ENCODE results near the gene XCR1.
"Not testable (repeated sequence)": the region's sequence is repeated elsewhere in the genome, so short reads cannot be mapped to it uniquely, and the experiment has no call there.

The XCR1 gene

DNA sequence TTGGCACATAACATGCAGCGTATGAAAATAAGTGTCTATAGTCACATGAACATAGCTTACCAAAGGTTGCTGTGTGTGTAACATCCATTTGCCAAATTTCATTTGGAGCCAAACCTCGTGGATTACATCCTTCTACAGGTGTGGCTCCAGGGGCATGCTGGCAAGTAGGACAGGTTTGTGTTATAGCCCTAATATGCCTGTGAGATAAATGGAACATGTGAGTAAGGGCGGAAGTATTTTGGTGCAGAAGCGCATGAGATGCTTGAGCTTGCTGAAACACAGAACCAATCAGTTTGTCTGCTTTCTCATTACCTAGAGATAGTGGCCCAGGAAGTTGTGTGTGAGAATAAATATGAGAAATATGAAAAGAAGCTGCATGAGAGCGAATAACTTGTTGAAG is 21.8 kb upstream of the XCR1 start:
- in situ Hi-C loops (cut with HindIII; ENCODE audit: low sequenced_read_pairs): no loop called here

DNA sequence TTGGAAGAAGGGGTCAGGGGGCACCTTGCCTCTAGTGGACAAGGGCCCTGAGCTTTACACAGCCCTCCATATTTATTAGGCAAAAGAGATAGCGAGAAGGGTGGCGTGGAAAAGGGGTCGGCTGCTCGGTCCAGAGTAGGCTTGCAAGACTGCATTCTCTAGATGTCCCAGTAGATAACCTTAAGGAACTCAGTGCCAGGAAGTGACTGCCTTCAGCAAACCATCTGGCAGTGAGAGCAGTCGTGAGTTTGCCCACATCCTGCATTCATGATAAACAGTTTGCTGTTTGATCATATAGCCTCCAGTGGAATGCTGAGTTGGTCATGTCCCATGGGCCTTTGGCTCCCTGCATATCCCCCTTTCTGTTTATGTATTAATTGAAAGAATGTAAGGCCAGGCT is 18.9 kb upstream of the XCR1 start:
- in situ Hi-C loops (cut with HindIII; ENCODE audit: low sequenced_read_pairs): not testable (repeated sequence)

DNA sequence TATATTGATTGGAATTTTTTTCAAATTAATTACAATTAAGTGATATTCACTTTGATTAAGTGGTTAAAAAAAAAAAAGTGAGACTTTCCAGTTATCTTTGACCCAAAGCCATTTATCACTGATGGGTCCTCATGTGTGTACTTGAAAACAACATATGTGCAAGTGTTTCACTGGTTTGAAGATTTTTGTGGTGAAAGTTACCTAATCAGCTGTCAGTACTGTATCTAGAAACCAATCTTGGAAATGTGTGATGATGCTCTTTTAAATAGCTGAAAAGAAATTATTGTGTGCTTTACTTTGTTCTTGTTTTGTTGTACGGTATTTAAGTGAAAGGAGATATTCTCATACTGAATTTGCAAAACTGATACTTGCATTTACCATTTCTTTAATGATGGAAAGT is 11.6 kb upstream of the XCR1 start:
- in situ Hi-C loops (cut with HindIII; ENCODE audit: low sequenced_read_pairs): no loop called here

DNA sequence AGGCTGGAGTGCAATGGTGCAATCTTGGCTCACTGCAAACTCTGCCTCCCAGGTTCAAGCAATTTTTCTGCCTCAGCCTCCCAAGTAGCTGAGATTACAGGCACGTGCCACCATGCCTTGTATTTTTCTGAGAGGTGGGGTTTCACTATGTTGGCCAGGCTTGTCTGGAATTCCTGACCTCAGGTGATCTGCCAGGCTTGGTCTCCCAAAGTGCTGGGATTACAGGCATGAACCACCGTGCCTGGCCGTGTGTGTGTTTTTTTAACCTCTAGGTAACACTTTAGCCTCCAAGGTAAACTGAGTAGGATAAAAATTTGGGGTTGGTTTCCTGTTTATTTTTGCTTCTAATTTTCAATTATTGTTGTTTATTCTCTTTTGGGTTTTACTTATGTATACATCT is 10.8 kb upstream of the XCR1 start:
- in situ Hi-C loops (cut with HindIII; ENCODE audit: low sequenced_read_pairs): not testable (repeated sequence)

DNA sequence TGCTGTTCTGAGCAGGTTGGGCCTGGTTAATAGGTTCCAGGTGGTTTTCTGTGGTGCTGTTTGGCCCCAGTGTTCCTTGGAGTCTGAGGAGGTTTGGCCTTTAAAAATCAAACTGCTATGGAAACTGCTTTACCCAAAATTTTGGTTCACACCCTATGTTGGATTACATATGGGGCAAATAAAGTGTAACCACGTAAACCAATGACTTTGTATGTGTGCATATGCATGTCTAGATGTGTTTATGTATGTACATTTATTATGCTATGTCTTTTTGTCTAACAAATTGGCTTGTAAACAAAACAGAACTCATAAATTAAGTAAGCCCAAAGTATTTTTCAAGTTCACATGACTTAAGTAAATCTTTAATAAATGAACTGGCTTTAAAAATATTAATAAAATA is 8.9 kb upstream of the XCR1 start:
- in situ Hi-C loops (cut with HindIII; ENCODE audit: low sequenced_read_pairs): no loop called here

DNA sequence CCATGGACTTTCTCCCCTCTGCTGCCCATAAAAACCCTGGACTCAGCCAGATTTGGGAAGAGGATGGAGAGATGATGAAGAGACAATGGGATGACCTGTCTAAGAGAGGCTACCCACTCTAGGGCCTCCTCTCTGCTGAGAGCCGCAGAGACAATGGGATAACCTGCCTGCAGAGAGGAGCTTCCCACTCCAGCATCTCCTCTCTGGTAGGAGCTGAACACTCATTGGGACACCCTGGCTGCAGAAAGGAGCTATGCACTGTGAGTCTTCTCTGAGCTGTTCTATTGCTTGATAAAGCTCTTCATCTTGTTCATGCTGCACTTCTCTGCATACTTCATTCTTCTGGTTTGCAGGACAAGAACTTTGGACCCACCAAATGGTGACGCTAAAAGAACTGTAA is 4.5 kb upstream of the XCR1 start:
- in situ Hi-C loops (cut with HindIII; ENCODE audit: low sequenced_read_pairs): no loop called here

DNA sequence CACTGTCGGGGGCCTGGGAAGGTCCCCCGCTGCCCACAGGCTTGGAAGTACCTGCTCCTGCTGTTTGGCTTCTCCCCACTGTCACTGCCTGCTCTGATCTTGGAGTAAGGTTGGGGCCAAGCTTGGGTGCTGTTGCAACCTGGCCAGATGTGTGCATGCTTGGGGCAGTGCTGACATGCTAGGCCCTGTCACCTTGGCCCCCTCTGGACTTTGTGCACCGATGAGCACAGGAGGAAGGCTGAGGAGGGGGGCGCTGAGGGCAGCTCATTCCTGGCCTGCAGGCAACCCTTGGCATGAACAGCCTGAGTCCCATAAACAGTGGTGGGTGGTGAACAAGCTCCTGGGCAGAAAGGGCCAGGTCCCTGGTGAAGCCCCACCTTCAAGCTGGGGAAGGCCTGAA is 4.0 kb upstream of the XCR1 start:
- in situ Hi-C loops (cut with HindIII; ENCODE audit: low sequenced_read_pairs): no loop called here

DNA sequence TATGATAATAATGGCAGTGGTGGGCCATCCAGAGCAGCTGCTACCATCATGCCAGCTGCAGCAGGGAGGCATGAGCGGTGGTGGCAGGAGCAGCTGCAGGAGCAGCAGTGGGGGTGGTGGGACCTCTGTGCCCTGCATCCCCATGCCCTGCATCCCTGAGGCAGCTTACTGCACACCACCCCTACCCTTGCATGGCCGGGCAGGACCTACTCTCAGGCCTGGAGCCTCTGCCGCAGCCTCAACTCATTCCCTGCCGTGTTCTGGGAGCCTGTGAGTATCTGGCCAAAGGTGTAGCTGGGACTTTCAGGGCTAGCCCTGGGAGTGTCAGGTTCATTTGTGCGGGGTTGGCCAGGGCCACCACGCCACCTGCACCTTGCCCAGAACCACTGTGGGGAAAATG is 3.3 kb upstream of the XCR1 start:
- in situ Hi-C loops (cut with HindIII; ENCODE audit: low sequenced_read_pairs): no loop called here

DNA sequence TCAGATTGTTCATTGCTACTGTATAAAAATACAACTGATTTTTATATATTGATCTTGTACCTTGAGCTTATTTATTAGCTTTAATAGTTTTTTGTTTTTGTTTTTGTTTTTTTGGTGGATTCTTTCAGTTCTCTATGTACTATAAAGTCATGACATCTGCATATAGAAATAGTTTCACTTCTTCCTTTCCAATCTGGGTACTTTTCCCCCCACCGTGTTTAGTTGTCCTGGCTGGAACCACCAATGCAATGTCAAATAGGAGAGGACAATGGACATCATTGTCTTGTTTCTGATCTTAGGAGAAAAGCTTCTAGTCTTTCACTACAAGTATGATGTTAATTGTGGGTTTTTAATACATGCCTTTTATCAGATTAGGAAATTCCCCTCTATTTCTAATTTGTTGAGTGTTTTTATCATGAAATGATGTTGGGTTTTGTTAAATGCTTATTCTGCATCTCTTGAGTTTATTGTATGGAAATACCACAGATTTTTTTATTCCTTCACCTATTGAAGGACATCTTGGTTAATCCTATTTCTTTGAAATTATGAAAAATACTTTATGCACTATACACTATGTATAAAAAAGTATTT is 2.8 kb upstream of the XCR1 start:
- in situ Hi-C loops (cut with HindIII; ENCODE audit: low sequenced_read_pairs): no loop called here

DNA sequence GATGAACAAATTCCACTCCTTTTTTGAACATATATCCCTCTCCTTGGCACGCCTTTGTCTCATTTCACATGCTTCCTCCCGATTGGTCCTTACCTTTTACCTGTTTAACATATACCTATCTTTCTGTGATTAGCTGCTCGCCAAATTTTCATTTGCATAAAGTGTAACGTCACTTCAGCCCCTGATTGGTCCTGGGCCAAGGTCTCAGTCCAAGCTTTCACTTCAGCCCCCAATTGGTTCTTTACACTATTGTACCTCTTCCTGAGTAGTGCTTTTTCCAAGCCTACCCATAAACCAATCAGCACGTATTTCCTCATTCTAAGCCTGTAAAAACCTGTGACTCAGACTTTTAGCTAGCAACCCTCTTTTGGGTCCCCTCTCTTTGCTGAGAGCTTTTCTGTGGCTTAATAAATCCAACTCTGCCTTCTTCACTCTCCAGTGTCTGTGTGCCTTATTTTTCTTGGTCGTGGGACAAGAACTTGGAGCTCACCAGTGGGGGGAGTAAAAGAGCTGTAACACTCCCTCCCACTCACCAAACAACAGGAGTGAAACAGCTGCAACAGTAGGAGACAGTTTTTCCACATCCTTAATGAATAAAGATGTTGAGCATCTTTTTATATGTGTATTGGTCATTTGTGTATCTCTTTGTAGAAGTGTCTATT is 584 bp upstream of the XCR1 start:
- in situ Hi-C loops (cut with HindIII; ENCODE audit: low sequenced_read_pairs): no loop called here

DNA sequence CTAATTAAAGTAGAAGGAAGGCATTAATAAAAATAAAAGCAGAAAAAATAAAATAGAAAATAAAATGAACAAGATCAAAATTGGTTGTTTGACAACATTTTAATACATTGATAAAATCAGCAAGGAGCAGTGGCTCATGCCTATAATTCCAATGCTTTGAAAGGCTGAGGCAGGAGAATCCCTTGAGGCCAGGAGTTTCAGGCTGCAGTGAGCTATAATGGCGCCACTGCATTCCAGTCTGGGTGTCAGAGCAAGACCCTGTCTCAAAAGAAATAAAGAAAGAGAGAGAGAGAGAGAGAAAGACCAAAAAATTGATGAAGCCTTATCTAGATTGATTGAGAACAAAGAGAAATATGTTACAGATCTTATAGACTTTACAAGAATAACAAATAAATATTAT is 2.1 kb downstream of the XCR1 start:
- in situ Hi-C loops (cut with HindIII; ENCODE audit: low sequenced_read_pairs): no loop called here

DNA sequence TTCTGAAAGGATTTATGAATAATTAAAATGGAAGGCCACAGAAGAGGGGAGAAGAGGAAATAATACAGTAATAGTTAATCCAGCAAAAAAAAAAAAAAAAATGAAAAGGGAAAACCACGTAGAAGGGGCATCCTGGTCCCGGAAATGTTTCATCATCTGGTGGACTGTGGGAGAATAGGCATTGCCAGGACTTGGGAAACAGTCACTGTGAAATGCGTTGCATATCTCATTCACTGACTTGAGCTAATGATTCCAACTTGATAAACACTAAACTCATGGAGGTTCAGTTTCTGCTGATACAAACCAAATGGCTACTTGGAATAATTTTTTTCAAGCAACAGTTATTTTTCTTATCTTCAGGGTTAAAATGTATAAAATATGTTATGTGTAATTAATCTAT is 3.2 kb downstream of the XCR1 start:
- in situ Hi-C loops (cut with HindIII; ENCODE audit: low sequenced_read_pairs): no loop called here

DNA sequence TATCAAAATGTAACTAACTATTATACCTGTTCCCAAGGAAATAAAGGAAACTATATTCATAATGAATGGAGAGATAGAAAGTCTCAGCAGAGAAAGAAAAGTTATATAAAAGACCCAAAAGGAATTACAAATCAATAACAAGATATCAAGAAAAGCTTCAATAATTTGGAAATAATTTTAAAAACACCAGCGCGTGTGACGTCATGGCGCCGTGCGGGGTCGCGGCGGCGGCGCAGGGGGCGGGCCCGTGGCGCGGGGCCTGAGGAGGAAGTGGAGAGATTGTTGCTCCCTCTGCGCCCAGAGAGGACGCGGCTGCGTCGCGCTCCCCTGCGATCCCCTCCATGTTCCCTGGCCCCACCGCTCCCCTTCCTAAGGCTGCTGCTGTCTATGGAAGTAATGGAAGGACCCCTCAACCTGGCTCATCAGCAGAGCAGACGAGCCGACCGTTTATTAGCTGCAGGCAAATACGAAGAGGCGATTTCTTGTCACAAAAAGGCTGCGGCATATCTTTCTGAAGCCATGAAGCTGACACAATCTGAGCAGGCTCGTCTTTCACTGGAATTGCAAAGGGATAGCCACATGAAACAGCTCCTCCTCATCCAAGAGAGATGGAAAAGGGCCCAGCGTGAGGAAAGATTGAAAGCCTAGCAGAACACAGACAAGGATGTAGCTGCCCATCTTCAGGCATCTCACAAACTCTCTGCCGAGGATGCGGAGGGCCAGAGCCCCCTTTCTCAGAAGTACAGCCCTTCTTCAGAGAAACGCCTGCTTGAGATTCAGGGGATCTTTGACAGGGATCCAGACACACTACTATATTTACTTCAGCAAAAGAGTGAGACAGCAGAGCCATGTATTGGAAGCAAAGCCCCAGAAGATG is 4.1 kb downstream of the XCR1 start:
- in situ Hi-C loops (cut with HindIII; ENCODE audit: low sequenced_read_pairs): no loop called here

DNA sequence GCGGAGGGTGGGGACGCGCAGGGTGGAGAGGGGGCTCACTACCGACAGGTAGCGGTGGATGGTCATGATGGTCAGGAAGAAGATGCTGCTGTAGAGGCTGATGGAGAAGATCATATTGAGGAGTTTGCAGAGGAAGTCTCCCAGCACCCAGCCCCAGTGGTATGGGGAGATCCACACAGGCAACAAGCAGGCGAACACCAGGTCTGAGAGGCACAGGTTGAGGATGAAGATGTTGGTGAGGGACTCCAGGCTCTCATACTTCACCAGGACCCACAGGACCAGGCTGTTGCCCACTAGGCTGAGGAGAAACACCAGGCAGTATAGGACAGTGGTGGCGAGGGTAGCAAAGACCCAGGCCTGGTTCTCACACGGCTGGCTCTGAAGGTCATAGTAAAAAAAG is 5.8 kb downstream of the XCR1 start:
- in situ Hi-C loops (cut with HindIII; ENCODE audit: low sequenced_read_pairs): no loop called here

DNA sequence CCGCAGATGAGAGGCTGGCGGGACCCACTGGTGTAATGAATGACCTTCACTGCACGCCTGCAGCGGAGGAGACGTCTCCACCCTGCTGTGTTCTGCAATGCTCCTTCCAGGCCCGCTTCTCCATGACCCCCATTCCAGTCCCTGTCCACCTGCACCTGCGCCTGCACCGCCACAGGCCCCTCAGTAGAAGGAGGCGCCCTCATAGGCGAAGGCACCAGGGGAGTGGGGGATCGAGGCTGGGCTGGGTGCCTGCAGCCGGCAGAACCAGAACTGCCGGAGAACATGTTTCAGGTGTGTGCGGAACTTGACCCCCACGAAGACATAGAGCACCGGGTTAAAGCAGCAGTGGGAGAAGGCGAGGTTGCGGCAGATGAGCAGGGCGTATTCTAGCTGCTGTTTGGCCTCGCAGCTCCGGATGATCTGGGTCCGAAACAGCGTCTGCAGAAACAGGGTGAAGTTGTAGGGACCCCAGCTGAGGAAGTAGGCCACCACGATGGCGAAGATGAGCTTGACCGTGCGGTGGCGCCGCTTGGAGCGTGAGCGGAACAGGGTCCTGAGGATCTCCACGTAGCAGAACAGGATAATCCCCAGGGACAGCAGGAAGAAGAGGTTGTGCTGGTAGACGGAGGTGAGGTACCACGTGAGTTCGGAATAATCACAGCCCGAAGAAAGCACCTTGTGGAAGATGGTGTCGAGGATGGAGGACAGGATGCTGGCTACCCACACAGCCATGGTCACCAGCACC is 6.3 kb downstream of the XCR1 start:
- in situ Hi-C loops (cut with HindIII; ENCODE audit: low sequenced_read_pairs): no loop called here

DNA sequence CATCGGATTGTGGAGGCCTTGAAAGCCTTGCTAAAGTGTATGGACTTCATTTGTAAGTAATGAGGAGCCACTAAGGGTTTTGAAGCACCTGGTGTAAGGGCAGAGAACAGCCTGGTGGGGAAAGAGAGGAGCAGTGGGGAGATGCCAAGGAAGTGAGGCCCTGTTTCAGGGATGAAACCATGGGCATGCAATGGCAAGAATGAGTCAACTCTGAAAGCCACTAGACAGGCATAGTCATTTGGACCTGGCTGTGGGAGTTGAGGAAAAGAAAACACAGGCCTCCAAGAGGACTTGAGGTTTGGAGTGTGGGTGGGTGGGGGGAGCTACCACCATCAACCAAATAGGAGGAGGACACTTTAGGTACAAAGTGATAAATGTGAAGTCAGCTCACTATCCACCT is 7.6 kb downstream of the XCR1 start:
- in situ Hi-C loops (cut with HindIII; ENCODE audit: low sequenced_read_pairs): no loop called here

DNA sequence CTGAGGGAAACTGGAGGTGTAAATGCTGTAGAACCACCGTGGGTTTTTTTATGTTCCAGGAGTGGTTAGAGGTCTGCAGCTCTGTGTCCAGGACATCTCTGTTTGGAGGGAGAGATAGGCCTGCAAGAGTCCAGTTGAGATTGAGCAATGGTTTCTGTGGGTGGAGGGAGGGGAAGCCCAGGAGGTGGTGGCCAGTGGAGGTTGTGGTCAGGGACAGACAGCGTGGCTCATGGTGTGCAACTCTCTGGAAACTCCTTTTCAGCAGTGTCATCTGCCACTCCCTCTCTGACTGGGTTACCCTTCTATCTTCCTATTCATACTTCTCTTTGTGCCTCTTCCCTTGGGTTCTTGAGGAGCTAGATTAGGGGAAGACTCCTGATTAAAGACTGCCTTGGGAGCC is 9.6 kb downstream of the XCR1 start:
- in situ Hi-C loops (cut with HindIII; ENCODE audit: low sequenced_read_pairs): no loop called here

DNA sequence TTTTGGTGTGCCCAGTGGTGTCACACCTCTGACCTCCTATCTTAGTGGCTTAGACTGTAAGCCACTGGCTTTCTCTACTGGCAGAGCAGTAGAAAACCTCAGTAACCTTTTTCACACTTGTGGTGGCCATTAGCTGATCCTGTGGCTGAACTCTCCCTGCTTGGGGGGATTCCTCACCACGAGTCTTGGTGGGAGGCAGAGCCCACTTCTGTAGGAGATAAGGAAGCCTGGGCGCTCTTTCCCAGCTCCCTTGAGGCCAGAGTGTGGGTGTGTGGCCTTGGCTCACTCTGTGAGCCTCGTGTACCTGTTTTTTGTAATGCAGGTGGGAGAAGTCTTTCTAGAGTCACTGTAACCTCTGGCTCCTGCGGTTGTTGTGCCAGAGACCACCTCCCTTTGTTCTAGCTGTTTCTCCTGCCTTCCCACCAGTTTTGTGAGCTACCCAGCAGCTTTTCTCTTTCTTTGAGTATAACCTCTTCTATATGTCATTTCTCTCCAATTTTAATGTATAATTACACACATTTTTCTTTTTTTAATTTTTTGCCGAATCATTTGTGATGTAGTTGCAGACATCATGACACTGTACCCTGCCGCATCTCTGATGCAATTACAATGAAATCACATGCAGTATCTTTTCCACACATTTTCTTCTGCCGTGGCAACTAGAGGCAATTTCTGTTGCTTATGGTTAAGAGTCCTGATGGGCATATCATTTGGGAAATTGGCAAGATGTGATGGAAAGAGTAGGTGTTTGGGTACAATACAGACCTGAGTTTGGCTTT is 13.8 kb downstream of the XCR1 start:
- in situ Hi-C loops (cut with HindIII; ENCODE audit: low sequenced_read_pairs): no loop called here

DNA sequence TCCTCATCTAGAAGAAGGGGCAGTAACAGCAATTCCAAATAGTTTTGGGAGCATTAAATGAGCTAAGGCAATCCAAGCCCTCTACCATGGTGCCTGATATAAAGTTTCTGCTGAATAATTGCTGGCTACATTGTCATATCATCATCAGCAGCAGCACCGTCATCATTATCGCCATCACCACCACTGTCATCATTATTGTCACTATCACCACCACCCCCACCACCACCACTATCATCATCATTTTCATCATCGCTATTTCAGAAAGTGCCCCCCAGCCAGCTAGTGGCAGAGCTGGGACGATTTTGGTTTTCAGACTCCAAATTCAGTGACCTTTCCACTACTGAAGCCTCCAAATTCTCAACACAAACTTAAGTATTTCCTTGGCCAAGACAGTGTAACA is 15.0 kb downstream of the XCR1 start:
- in situ Hi-C loops (cut with HindIII; ENCODE audit: low sequenced_read_pairs): no loop called here

DNA sequence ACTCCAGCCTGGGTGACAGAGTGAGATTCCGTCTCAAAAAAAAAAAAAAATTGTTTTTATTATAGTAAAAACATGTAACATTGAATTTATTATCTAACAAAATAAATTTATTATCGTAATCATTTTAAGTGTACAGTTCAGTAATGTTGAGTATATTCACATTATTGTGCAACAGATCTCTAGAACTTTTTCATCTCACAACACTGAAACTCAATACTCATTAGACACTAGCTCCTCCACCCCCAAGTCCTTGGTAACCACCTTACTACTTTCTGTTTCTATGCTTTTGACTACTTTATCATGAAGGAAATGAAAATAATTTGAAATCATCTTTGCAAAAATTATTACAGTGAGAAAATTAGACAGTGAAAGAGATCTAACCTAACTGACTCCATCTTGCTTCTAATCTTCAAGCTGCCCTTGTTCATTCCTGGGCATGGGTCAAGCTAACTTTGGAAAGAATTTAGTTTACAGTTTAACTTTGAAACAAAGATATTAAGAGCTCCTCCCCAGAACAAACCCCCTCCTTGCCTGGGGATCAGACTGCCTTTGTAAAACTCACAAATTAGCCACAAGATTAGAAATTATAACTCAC is 16.7 kb downstream of the XCR1 start:
- in situ Hi-C loops (cut with HindIII; ENCODE audit: low sequenced_read_pairs): no loop called here

All from endothelial cell of hepatic sinusoid (primary cell).